ENCODE results near the gene SRF.

SRF gene

DNA sequence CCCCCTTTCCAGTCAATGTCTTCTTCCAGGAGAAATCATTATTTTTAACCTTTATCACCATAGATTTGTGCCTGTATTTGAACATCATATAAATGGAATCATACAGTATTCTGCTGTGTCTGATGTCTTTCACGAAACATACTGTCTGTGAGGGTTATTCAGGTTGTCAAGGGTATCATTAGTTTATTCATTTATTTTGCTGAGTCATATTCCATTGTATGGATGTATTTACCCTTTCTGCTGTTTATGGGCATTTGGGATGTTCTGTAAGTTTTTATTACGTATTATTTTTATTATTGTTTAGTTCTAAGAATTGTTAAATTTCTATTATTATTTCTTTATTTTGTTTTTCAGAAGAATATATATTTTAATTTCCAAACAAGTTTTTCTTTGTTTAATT lies 36.2 kb downstream of the SRF start:
- TF ChIP-seq SIN3A (IDR thresholded peaks at IDR 0.05; ENCODE audit: borderline replicate concordance, insufficient read depth, low read length) (no peak), TAF1 (IDR thresholded peaks at IDR 0.05; ENCODE audit: borderline replicate concordance, insufficient read depth, low read length) (no peak), REST (IDR thresholded peaks at IDR 0.05; ENCODE audit: insufficient read depth in 1 of 2, low read depth in 2 of 2, low read length in 2 of 2) (no peak), POLR2AphosphoS5 (IDR thresholded peaks at IDR 0.05; ENCODE audit: low read depth, low read length) (no peak), FOXP2 (optimal IDR thresholded peaks at IDR 0.05; ENCODE audit: borderline replicate concordance, extremely low read depth, extremely low read length, insufficient read depth) (no peak)

GRCh38 chr6:43211955-43212354 lies 40.9 kb downstream of the SRF start:
- TF ChIP-seq REST (IDR thresholded peaks at IDR 0.05; ENCODE audit: insufficient read depth in 1 of 2, low read depth in 2 of 2, low read length in 2 of 2) (no peak), POLR2AphosphoS5 (IDR thresholded peaks at IDR 0.05; ENCODE audit: low read depth, low read length) (no peak), SIN3A (IDR thresholded peaks at IDR 0.05; ENCODE audit: borderline replicate concordance, insufficient read depth, low read length) (no peak), FOXP2 (optimal IDR thresholded peaks at IDR 0.05; ENCODE audit: borderline replicate concordance, extremely low read depth, extremely low read length, insufficient read depth) (no peak), TAF1 (IDR thresholded peaks at IDR 0.05; ENCODE audit: borderline replicate concordance, insufficient read depth, low read length) (no peak)

DNA sequence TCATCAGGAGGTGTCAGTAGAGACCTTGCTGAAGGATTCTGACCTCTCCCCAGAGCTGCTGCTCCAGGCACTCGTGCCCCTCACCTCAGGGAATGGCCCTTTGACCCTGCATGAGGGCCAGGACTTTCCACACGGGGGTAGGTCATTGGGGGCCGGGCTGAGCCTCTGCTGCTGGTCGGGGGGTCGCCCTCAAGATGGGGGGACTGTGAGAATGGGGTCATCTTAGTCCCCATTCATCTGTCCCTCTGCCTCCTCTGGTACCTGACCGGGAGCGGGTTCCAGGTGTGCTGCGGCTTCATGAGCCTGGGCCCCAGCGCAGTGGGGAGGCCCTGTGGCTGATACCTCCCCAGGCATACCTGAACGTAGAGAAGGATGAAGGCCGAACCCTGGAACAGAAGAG lies 42.4 kb downstream of the SRF start:
- no peak for TF ChIP-seq FOXP2 (optimal IDR thresholded peaks at IDR 0.05; ENCODE audit: borderline replicate concordance, extremely low read depth, extremely low read length, insufficient read depth)
- TF ChIP-seq SIN3A (IDR thresholded peaks at IDR 0.05; ENCODE audit: borderline replicate concordance, insufficient read depth, low read length): no peak
- no peak for TF ChIP-seq POLR2AphosphoS5 (IDR thresholded peaks at IDR 0.05; ENCODE audit: low read depth, low read length)
- TF ChIP-seq REST (IDR thresholded peaks at IDR 0.05; ENCODE audit: insufficient read depth in 1 of 2, low read depth in 2 of 2, low read length in 2 of 2): no peak
- TF ChIP-seq TAF1 (IDR thresholded peaks at IDR 0.05; ENCODE audit: borderline replicate concordance, insufficient read depth, low read length): no peak

DNA sequence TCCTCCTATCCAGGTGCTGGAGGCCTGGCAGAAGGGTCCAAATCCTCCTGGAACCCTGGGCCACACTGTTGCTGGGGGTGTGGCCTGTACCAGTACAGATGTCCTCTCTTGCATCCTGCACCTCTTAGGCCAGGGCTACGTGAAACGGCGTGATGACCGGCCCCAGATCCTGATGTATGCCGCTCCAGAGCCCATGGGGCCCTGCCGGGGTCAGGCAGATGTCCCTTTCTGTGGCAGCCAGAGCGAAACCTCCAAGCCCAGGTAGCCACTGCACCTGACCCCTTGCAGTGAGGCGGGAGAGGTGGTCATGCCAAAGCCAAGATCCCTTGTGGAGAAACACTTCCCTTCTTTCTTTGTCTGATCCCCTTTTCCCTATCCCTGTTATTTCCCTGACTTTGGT lies 44.0 kb downstream of the SRF start:
- no peak for TF ChIP-seq REST (IDR thresholded peaks at IDR 0.05; ENCODE audit: insufficient read depth in 1 of 2, low read depth in 2 of 2, low read length in 2 of 2)
- TF ChIP-seq TAF1 (IDR thresholded peaks at IDR 0.05; ENCODE audit: borderline replicate concordance, insufficient read depth, low read length): no peak
- TF ChIP-seq FOXP2 (optimal IDR thresholded peaks at IDR 0.05; ENCODE audit: borderline replicate concordance, extremely low read depth, extremely low read length, insufficient read depth): no peak
- no peak for TF ChIP-seq SIN3A (IDR thresholded peaks at IDR 0.05; ENCODE audit: borderline replicate concordance, insufficient read depth, low read length)
- no peak for TF ChIP-seq POLR2AphosphoS5 (IDR thresholded peaks at IDR 0.05; ENCODE audit: low read depth, low read length)

GRCh38 chr6:43216200-43216599 lies 45.1 kb downstream of the SRF start:
- TF ChIP-seq SIN3A (IDR thresholded peaks at IDR 0.05; ENCODE audit: borderline replicate concordance, insufficient read depth, low read length) (no peak), POLR2AphosphoS5 (IDR thresholded peaks at IDR 0.05; ENCODE audit: low read depth, low read length) (no peak), TAF1 (IDR thresholded peaks at IDR 0.05; ENCODE audit: borderline replicate concordance, insufficient read depth, low read length) (no peak), REST (IDR thresholded peaks at IDR 0.05; ENCODE audit: insufficient read depth in 1 of 2, low read depth in 2 of 2, low read length in 2 of 2) (no peak), FOXP2 (optimal IDR thresholded peaks at IDR 0.05; ENCODE audit: borderline replicate concordance, extremely low read depth, extremely low read length, insufficient read depth) (no peak)
